H1 (cell line): ENCODE data around the gene HM13. TPM values are rescaled to one million over a fixed set of nuclear protein-coding genes. Genes with fewer than 3 reads are reported as not detected.

Experiments used
- CTCF ChIA-PET: fragments of 300-600 bp; sonication (Branson Sonifier 250); formaldehyde crosslinking; loops from one replicate; lab custom pipeline; 2021; ENCODE audit not compliant: partially characterized antibody; lab: Charles Lee
- POLR2A ChIA-PET: fragments of 300-600 bp; sonication (Branson Sonifier 250); formaldehyde crosslinking; loops from one replicate; lab custom pipeline; 2021; ENCODE audit warnings: inconsistent platforms; ENCODE audit not compliant: partially characterized antibody; lab: Charles Lee
- DNase-seq, 2 experiments: peaks; one replicate each; pipeline versions ENCODE4 v3.0.0 to v3.0.0-alpha.2; 2010 to 2022; ENCODE audit warnings: low spot score in 2 of 2, low read depth in 1 of 2, mixed read lengths in 1 of 2
- FAIRE-seq: peaks from 2 replicates; lab custom pipeline; 2011; peaks lifted over from hg19 to GRCh38; lab: Jason Lieb, UNC
- H2AFZ ChIP-seq: 2 replicates; pipeline ENCODE4 v1.8.1; 2012; ENCODE audit warnings: low read length, inconsistent platforms
- H2AK5ac ChIP-seq: 2 replicates; pipeline ENCODE4 v1.6.1; 2013; ENCODE audit warnings: low read depth, low read length
- H2BK120ac ChIP-seq: replicated peaks from 2 replicates; pipeline ENCODE3; 2013; ENCODE audit warnings: low read depth, low read length, inconsistent platforms
- H2BK12ac ChIP-seq: 2 replicates; pipeline ENCODE4 v1.6.1; 2013; ENCODE audit warnings: low read depth, low read length
- H2BK15ac ChIP-seq: 2 replicates; pipeline ENCODE4 v1.6.1; 2013; ENCODE audit warnings: low read length
- H2BK20ac ChIP-seq: 2 replicates; pipeline ENCODE4 v1.6.1; 2013; ENCODE audit warnings: low read length
- H2BK5ac ChIP-seq: 2 replicates; pipeline ENCODE4 v1.6.1; 2013; ENCODE audit warnings: low read depth, low read length
- H3K14ac ChIP-seq: 2 replicates; pipeline ENCODE4 v1.6.1; 2013; ENCODE audit warnings: inconsistent platforms; ENCODE audit not compliant: insufficient read length
- H3K18ac ChIP-seq: 2 replicates; pipeline ENCODE4 v1.6.1; 2013; ENCODE audit warnings: low read length; ENCODE audit errors: extremely low read depth
- H3K23ac ChIP-seq: 2 replicates; pipeline ENCODE4 v1.6.1; 2013; ENCODE audit warnings: inconsistent platforms; ENCODE audit not compliant: insufficient read length
- H3K23me2 ChIP-seq: 2 replicates; pipeline ENCODE4 v1.6.1; 2013; ENCODE audit warnings: low read depth, low read length
- H3K27ac ChIP-seq: 2 replicates; pipeline ENCODE4 v1.6.1; 2011; ENCODE audit warnings: low read depth, low read length, inconsistent platforms
- H3K27me3 ChIP-seq, 4 experiments: replicated peaks in 1 of 4; 1 replicate in 1 of 4; 2 replicates in 3 of 4; pipeline versions ENCODE4 v1.6.1 to v1.8.1; 2011 to 2013; ENCODE audit warnings: low read length in 3 of 4, mild to moderate bottlenecking in 3 of 4, inconsistent platforms in 2 of 4, mixed read lengths in 2 of 4, moderate library complexity in 1 of 4; ENCODE audit not compliant: control insufficient read depth in 3 of 4, insufficient read depth in 3 of 4; ENCODE audit errors: extremely low read depth in 1 of 4
- H3K36me3 ChIP-seq, 4 experiments: 2 replicates each; pipeline versions ENCODE4 v1.6.1 to v1.8.1; 2011 to 2013; ENCODE audit warnings: mild to moderate bottlenecking in 4 of 4, low read length in 3 of 4, moderate library complexity in 2 of 4, control low read depth in 1 of 4, inconsistent platforms in 1 of 4; ENCODE audit not compliant: insufficient read depth in 4 of 4, control insufficient read depth in 2 of 4
- H3K4ac ChIP-seq: replicated peaks from 2 replicates; pipeline ENCODE3; 2013; ENCODE audit warnings: low read length, low read depth, mixed read lengths, inconsistent platforms; ENCODE audit not compliant: insufficient read length
- H3K4me1 ChIP-seq, 4 experiments: replicated peaks in 1 of 4; 1 replicate in 1 of 4; 2 replicates in 3 of 4; pipeline versions ENCODE4 v1.6.1 to v1.8.1; 2011 to 2013; ENCODE audit warnings: low read length in 3 of 4, inconsistent platforms in 2 of 4, mixed read lengths in 1 of 4; ENCODE audit not compliant: insufficient read depth in 4 of 4, control insufficient read depth in 3 of 4
- H3K4me2 ChIP-seq, 2 experiments: 2 replicates each; pipeline versions ENCODE4 v1.6.1 to v1.8.1; 2011 to 2013; ENCODE audit warnings: low read depth in 2 of 2, low read length in 2 of 2, control low read depth in 1 of 2, inconsistent platforms in 1 of 2, mild to moderate bottlenecking in 1 of 2; ENCODE audit not compliant: insufficient read depth in 1 of 2
- H3K4me3 ChIP-seq, 4 experiments: fragments of 200-600, 300-600 bp in 1 of 4; sonication (generic), shearing (Covaris generic), sonication (Bioruptor Twin) in 1 of 4; 2 replicates each; pipeline versions ENCODE4 v1.5.1 to v1.8.1; 2011 to 2016; ENCODE audit warnings: low read length in 4 of 4, low read depth in 3 of 4, control low read depth in 2 of 4, inconsistent platforms in 2 of 4, mild to moderate bottlenecking in 2 of 4, mixed read lengths in 1 of 4, moderate library complexity in 1 of 4; ENCODE audit not compliant: insufficient read depth in 2 of 4; ENCODE audit errors: extremely low read depth in 1 of 4
- H3K56ac ChIP-seq: replicated peaks from 2 replicates; pipeline ENCODE3; 2013; ENCODE audit warnings: low read depth, mild to moderate bottlenecking, mixed read lengths, low read length, inconsistent platforms; ENCODE audit not compliant: insufficient read length
- H3K79me1 ChIP-seq: 2 replicates; pipeline ENCODE4 v1.6.1; 2013; ENCODE audit warnings: low read depth, low read length, control low read depth
- H3K79me2 ChIP-seq, 2 experiments: 2 replicates each; pipeline versions ENCODE4 v1.6.1 to v1.8.1; 2012 to 2013; ENCODE audit warnings: low read length in 2 of 2, mild to moderate bottlenecking in 2 of 2, inconsistent platforms in 1 of 2; ENCODE audit not compliant: insufficient read depth in 2 of 2, control insufficient read depth in 1 of 2
- H3K9ac ChIP-seq, 4 experiments: replicated peaks in 1 of 4; 1 replicate in 1 of 4; 2 replicates in 3 of 4; pipeline versions ENCODE4 v1.6.1 to v1.8.1; 2011 to 2013; ENCODE audit warnings: low read depth in 3 of 4, low read length in 3 of 4, control low read depth in 2 of 4, mild to moderate bottlenecking in 2 of 4, moderate library complexity in 2 of 4, inconsistent platforms in 1 of 4; ENCODE audit errors: extremely low read depth in 1 of 4
- H3K9me3 ChIP-seq, 2 experiments: 2 replicates each; pipeline versions ENCODE4 v1.6.1 to v1.8.1; 2012 to 2013; ENCODE audit warnings: mild to moderate bottlenecking in 2 of 2, moderate library complexity in 2 of 2, control low read depth in 1 of 2, inconsistent platforms in 1 of 2, low read depth in 1 of 2, low read length in 1 of 2, mixed read lengths in 1 of 2; ENCODE audit not compliant: insufficient read depth in 2 of 2
- H4K20me1 ChIP-seq, 2 experiments: replicated peaks in 1 of 2; 2 replicates each; pipeline versions ENCODE3 to v1.8.1; 2011 to 2013; ENCODE audit warnings: inconsistent platforms in 2 of 2, low read length in 2 of 2, mild to moderate bottlenecking in 1 of 2; ENCODE audit not compliant: insufficient read depth in 2 of 2, control insufficient read depth in 1 of 2
- H4K5ac ChIP-seq: 2 replicates; pipeline ENCODE4 v1.6.1; 2013; ENCODE audit warnings: low read length, low read depth, mixed read lengths, inconsistent platforms; ENCODE audit not compliant: insufficient read length
- H4K8ac ChIP-seq: 2 replicates; pipeline ENCODE4 v1.8.0; 2013; ENCODE audit warnings: mild to moderate bottlenecking, moderate library complexity, low read length, inconsistent platforms; ENCODE audit not compliant: insufficient read depth; ENCODE audit errors: extremely low read depth
- H4K91ac ChIP-seq: replicated peaks from 2 replicates; pipeline ENCODE3; 2013; ENCODE audit warnings: low read length, mixed read lengths, inconsistent platforms; ENCODE audit not compliant: insufficient read length
- POLR2A ChIP-seq, 2 experiments: IDR thresholded peaks; 1 replicate in 1 of 2; 2 replicates in 1 of 2; pipeline ENCODE4 v1.6.1; 2011; ENCODE audit warnings: low read depth in 2 of 2, low read length in 2 of 2, mild to moderate bottlenecking in 2 of 2; ENCODE audit errors: control extremely low read depth in 1 of 2
- RXRA ChIP-seq: IDR thresholded peaks from 2 replicates; pipeline ENCODE4 v1.6.1; 2011; ENCODE audit warnings: low read depth, mild to moderate bottlenecking, low read length, moderate library complexity; ENCODE audit not compliant: insufficient read depth
- WGBS, 2 experiments: shearing (Covaris generic) in 1 of 2; methylation state at CpG; one replicate each; pipeline versions ENCODE4 v1.1.6 to v1.1.7; 2013 to 2015; ENCODE audit warnings: low lambda C conversion rate in 2 of 2, mixed read lengths in 2 of 2, inconsistent platforms in 1 of 2, low coverage in 1 of 2, missing lambda C conversion rate in 1 of 2; ENCODE audit not compliant: insufficient replicate concordance in 2 of 2, insufficient coverage in 1 of 2, insufficient read length in 1 of 2; ENCODE audit errors: extremely low coverage in 1 of 2, missing lambda C conversion rate in 1 of 2; 5-methylcytosine and 5-hydroxymethylcytosine counted together
- polyA plus RNA-seq, 7 experiments: library from polyadenylated mRNA; depleted of rRNA in 3 of 7; stranded (reverse) in 5 of 7; unstranded in 2 of 7; fragments of >200 nt in 5 of 7; fragments of 200-250 nt in 2 of 7; gene quantifications; 1 replicate in 5 of 7; 2 replicates in 1 of 7; 4 replicates in 1 of 7; pipeline versions ENCODE4 v1.2.1 to v1.2.3, GENCODE V29; 2011 to 2013; ENCODE audit warnings: missing spikeins in 2 of 7, mixed read lengths in 2 of 7
- total RNA-seq: library from RNA; stranded (reverse); fragmentation: NEBNext Ultra II Directional; extraction: Animal tissue kit (Norgen Biotek cat#: 25700); gene quantifications from 2 replicates; pipeline ENCODE4 v1.2.1, GENCODE V29; 2021

Gene HM13
- total and polyA plus RNA-seq, 2 of the 8 experiments (the other 6 are each of a cell fraction or from before 2014, with no cell fraction given): 118 to 183 TPM

GRCh38 chr20:31573555-31574321 is 59.5 kb downstream of the HM13 start:
- peaks cover 0 to 7% (median 3%) of the 10 kb centered on the region in 4 experiments; a peak in 4 of 8 replicates for H3K36me3 ChIP-seq
- WGBS, 2 experiments: 75% methylated on average over 19 of the region's 19 CpGs; no CpG with 5 or more reads in 1 of the 2 experiments
- peak overlapping the region in 3 of 4 experiments; percentile 20 to 42 (median 38); a peak in 5 of 7 replicates for H3K9ac ChIP-seq
- H3K27me3 ChIP-seq: no peaks in the 10 kb centered on the region
- peak overlapping the region; percentile 99 for H2BK12ac ChIP-seq
- H4K91ac ChIP-seq: peak overlapping the region; percentile 54
- H3K4me1 ChIP-seq: peaks cover 12 to 33% (median 24%) of the 10 kb centered on the region in 4 experiments
- TF ChIP-seq RXRA (no peak), POLR2A (IDR thresholded peaks at IDR 0.05; ENCODE audit: control extremely low read depth in 1 of 2, low read depth in 2 of 2, low read length in 2 of 2) (peak in 1 of 2 experiments; percentile 34; a peak in 1 of 3 replicates)
- H3K14ac ChIP-seq: no peak overlapping the region
- no peak overlapping the region for H3K23ac ChIP-seq
- H3K56ac ChIP-seq: peak overlapping the region; percentile 75
- H3K9me3 ChIP-seq: no peaks in the 10 kb centered on the region
- peak overlapping the region; percentile 79; the same call in 1 of the 2 replicates for H2AK5ac ChIP-seq
- no peak overlapping the region for H3K27ac ChIP-seq
- H4K20me1 ChIP-seq: no peaks in the 10 kb centered on the region
- peak overlapping the region; percentile 42; the same call in 1 of the 2 replicates for H4K8ac ChIP-seq
- CTCF ChIA-PET: interaction anchor here (1.3 to 30.5 kb wide), 8 partner anchors 9 to 87 kb away, joined by 3 to 1559 read pairs (median 6); partner anchors contain the start of gene ID1
- peaks cover 3% of the 10 kb centered on the region; the same call in 1 of the 2 replicates for H3K23me2 ChIP-seq
- peak overlapping the region; percentile 4 to 54 (median 45); a peak in 6 of 8 replicates for H3K4me3 ChIP-seq
- peak overlapping the region; percentile 72 for H2BK20ac ChIP-seq
- H3K4me2 ChIP-seq: peak overlapping the region; percentile 40 to 95
- H2AFZ ChIP-seq: no peak overlapping the region
- POLR2A ChIA-PET: interaction anchor here (0.8 to 24.3 kb wide), 14 partner anchors 9 to 242 kb away, joined by 3 to 1033 read pairs (median 4); partner anchors contain the start of genes BCL2L1 and ID1
- H4K5ac ChIP-seq: peak overlapping the region; percentile 37
- peak overlapping the region; percentile 97; the same call in 1 of the 2 replicates for H2BK15ac ChIP-seq
- H3K79me1 ChIP-seq: no peaks in the 10 kb centered on the region
- 0 out of 4 replicates have a peak, but pooled peaks cover 0 to 3% of the 10 kb centered on the region in 2 experiments for H3K79me2 ChIP-seq
- peak overlapping the region; percentile 90 for H3K18ac ChIP-seq
- peak overlapping the region; percentile 66 for H2BK5ac ChIP-seq
- DNase-seq: no peak
- H2BK120ac ChIP-seq: peak overlapping the region; percentile 8
- peak overlapping the region; percentile 5 for H3K4ac ChIP-seq
- FAIRE-seq: no peak
